ENCODE results near the gene ADCYAP1R1.

The ADCYAP1R1 gene

GRCh38 chr7:31121601-31122000 lies 69.5 kb downstream of the ADCYAP1R1 start:
- Histone ChIP-seq H3K27ac (ENCODE audit: low read depth, low read length) (no peak overlapping the region), H3K4me2 (ENCODE audit: low read length) (no peak overlapping the region)
- no peak for TF ChIP-seq EZH2phosphoT487 (IDR thresholded peaks at IDR 0.05; ENCODE audit: borderline replicate concordance, low read length)
- TF ChIP-seq CTCF (IDR thresholded peaks at IDR 0.05; ENCODE audit: low read depth, low read length, poor library complexity, severe bottlenecking): no peak

GRCh38 chr7:31122649-31123058 lies 70.5 kb downstream of the ADCYAP1R1 start:
- Histone ChIP-seq H3K4me2 (ENCODE audit: low read length) (no peak overlapping the region), H3K4me3 (ENCODE audit: low read length) (no peak overlapping the region), H3K9me2 (replicated peaks; ENCODE audit: control insufficient read depth, low read length) (no peaks in the 10 kb centered on the region), H3K27ac (ENCODE audit: low read depth, low read length) (no peak overlapping the region), H3K36me3 (ENCODE audit: control insufficient read depth, low read length) (no peaks in the 10 kb centered on the region), H4K20me1 (ENCODE audit: control insufficient read depth, insufficient read depth, low read depth, low read length) (no peaks in the 10 kb centered on the region), H3K27me3 (ENCODE audit: control insufficient read depth, low read length) (peaks cover 10% of the 10 kb centered on the region), H3K4me1 (ENCODE audit: control insufficient read depth, low read length) (no peaks in the 10 kb centered on the region), H3F3A (ENCODE audit: control insufficient read depth, insufficient read depth) (no peaks in the 10 kb centered on the region), H3K9me3 (ENCODE audit: control insufficient read depth, insufficient read depth, low read length) (no peaks in the 10 kb centered on the region), H3K79me2 (ENCODE audit: control insufficient read depth, low read length) (no peaks in the 10 kb centered on the region)
- TF ChIP-seq EZH2phosphoT487 (IDR thresholded peaks at IDR 0.05; ENCODE audit: borderline replicate concordance, low read length): no peak
- TF ChIP-seq CTCF (IDR thresholded peaks at IDR 0.05; ENCODE audit: low read depth, low read length, poor library complexity, severe bottlenecking): peak; percentile 93

More at GRCh38 chr7:31121601-31122000, 69.5 kb downstream of the ADCYAP1R1 start:
- no peak overlapping the region for H3K4me3 ChIP-seq (ENCODE audit: low read length)
- H3K27me3 ChIP-seq (ENCODE audit: control insufficient read depth, low read length): peaks cover 21% of the 10 kb centered on the region
- H3K36me3 ChIP-seq (ENCODE audit: control insufficient read depth, low read length): no peaks in the 10 kb centered on the region
- no peaks in the 10 kb centered on the region for H3K4me1 ChIP-seq (ENCODE audit: control insufficient read depth, low read length)
- no peaks in the 10 kb centered on the region for H4K20me1 ChIP-seq (ENCODE audit: control insufficient read depth, insufficient read depth, low read depth, low read length)
- H3K79me2 ChIP-seq (ENCODE audit: control insufficient read depth, low read length): no peaks in the 10 kb centered on the region
- H3F3A ChIP-seq (ENCODE audit: control insufficient read depth, insufficient read depth): no peaks in the 10 kb centered on the region
- no peaks in the 10 kb centered on the region for H3K9me3 ChIP-seq (ENCODE audit: control insufficient read depth, insufficient read depth, low read length)
- H3K9me2 ChIP-seq (replicated peaks; ENCODE audit: control insufficient read depth, low read length): no peaks in the 10 kb centered on the region

- H3K4me1 ChIP-seq (ENCODE audit: control insufficient read depth, low read length): no peaks in the 10 kb centered on the region
Observed at GRCh38 chr7:31123321-31123720, 71.2 kb downstream of the ADCYAP1R1 start.

More at GRCh38 chr7:31123321-31123720, 71.2 kb downstream of the ADCYAP1R1 start:
- no peaks in the 10 kb centered on the region for H3K9me2 ChIP-seq (replicated peaks; ENCODE audit: control insufficient read depth, low read length)
- H3K36me3 ChIP-seq (ENCODE audit: control insufficient read depth, low read length): no peaks in the 10 kb centered on the region
- no peak overlapping the region for H3K27ac ChIP-seq (ENCODE audit: low read depth, low read length)
- no peaks in the 10 kb centered on the region for H3K79me2 ChIP-seq (ENCODE audit: control insufficient read depth, low read length)
- TF ChIP-seq EZH2phosphoT487 (IDR thresholded peaks at IDR 0.05; ENCODE audit: borderline replicate concordance, low read length) (no peak), CTCF (IDR thresholded peaks at IDR 0.05; ENCODE audit: low read depth, low read length, poor library complexity, severe bottlenecking) (no peak)
- no peak overlapping the region for H3K4me3 ChIP-seq (ENCODE audit: low read length)
- H4K20me1 ChIP-seq (ENCODE audit: control insufficient read depth, insufficient read depth, low read depth, low read length): no peaks in the 10 kb centered on the region
- peaks cover 8% of the 10 kb centered on the region; the same call in 1 of the 2 replicates for H3K27me3 ChIP-seq (ENCODE audit: control insufficient read depth, low read length)
- no peaks in the 10 kb centered on the region for H3F3A ChIP-seq (ENCODE audit: control insufficient read depth, insufficient read depth)
- H3K9me3 ChIP-seq (ENCODE audit: control insufficient read depth, insufficient read depth, low read length): no peaks in the 10 kb centered on the region
- H3K4me2 ChIP-seq (ENCODE audit: low read length): no peak overlapping the region

Measured in DOHH2 (cell line).